Endothelial cell of umbilical vein (primary cell): ENCODE results near the gene ARID5A. TPM values are rescaled to one million over a fixed set of nuclear protein-coding genes. Genes with fewer than 3 reads are reported as not detected.

Source experiments
- BruUV-seq: library from RNA; stranded (reverse); fragments of 400-500 nt; replicated peaks from 2 replicates; lab custom pipeline; 2021; lab: Mats Ljungman, UMichigan
- CTCF ChIA-PET: fragments of 300-600, 350-600 bp; sonication (Branson Sonifier 250); formaldehyde crosslinking; loops from one replicate; lab custom pipeline; 2021; ENCODE audit warnings: antibody characterized with exemption, inconsistent platforms; lab: Charles Lee
- POLR2A ChIA-PET: fragments of 300-600, 350-600 bp; sonication (Branson Sonifier 250); formaldehyde crosslinking; loops from one replicate; lab custom pipeline; 2021; ENCODE audit warnings: antibody characterized with exemption, inconsistent platforms; lab: Charles Lee
- DNase-seq: peaks from one replicate; pipeline ENCODE4 v3.0.0-alpha.2; 2011; ENCODE audit warnings: low read depth, low spot score
- FAIRE-seq: peaks from 2 replicates; lab custom pipeline; 2011; peaks lifted over from hg19 to GRCh38; lab: Jason Lieb, UNC
- H2AFZ ChIP-seq: 2 replicates; pipeline ENCODE4 v1.6.0; 2012; ENCODE audit warnings: low read depth, low read length, control low read depth, inconsistent platforms
- H3K27ac ChIP-seq: 2 replicates; pipeline ENCODE4 v1.5.1; 2011; ENCODE audit warnings: low read depth, mild to moderate bottlenecking, control low read depth, low read length, moderate library complexity; ENCODE audit not compliant: insufficient read depth
- H3K27me3 ChIP-seq, 2 experiments: 2 replicates each; pipeline versions ENCODE4 v1.6.0 to v1.6.1; 2011; ENCODE audit warnings: low read length in 2 of 2, mixed read lengths in 1 of 2; ENCODE audit not compliant: control insufficient read depth in 2 of 2, insufficient read depth in 2 of 2
- H3K36me3 ChIP-seq, 2 experiments: 2 replicates in 1 of 2; 3 replicates in 1 of 2; pipeline ENCODE4 v1.5.1; 2011; ENCODE audit warnings: low read length in 2 of 2, mild to moderate bottlenecking in 1 of 2, moderate library complexity in 1 of 2; ENCODE audit not compliant: control insufficient read depth in 2 of 2, insufficient read depth in 2 of 2; ENCODE audit errors: extremely low read depth in 1 of 2
- H3K4me1 ChIP-seq: 3 replicates; pipeline ENCODE4 v1.5.1; 2011; ENCODE audit warnings: mild to moderate bottlenecking, low read length; ENCODE audit not compliant: control insufficient read depth, insufficient read depth; ENCODE audit errors: extremely low read depth
- H3K4me2 ChIP-seq: 2 replicates; pipeline ENCODE4 v1.6.1; 2011; ENCODE audit warnings: low read length, control low read depth, mixed read lengths; ENCODE audit not compliant: insufficient read depth
- H3K4me3 ChIP-seq, 3 experiments: fragments of 200-600 bp in 1 of 3; sonication (generic), shearing (Covaris generic) in 1 of 3; replicated peaks in 1 of 3; 2 replicates each; pipeline ENCODE4 v1.5.1; 2011 to 2016; ENCODE audit warnings: control low read depth in 3 of 3, low read length in 3 of 3, mild to moderate bottlenecking in 2 of 3, inconsistent platforms in 1 of 3, low read depth in 1 of 3, moderate library complexity in 1 of 3; ENCODE audit not compliant: insufficient read depth in 1 of 3
- H3K79me2 ChIP-seq: 2 replicates; pipeline ENCODE4 v1.6.0; 2012; ENCODE audit warnings: low read length, inconsistent platforms; ENCODE audit not compliant: control insufficient read depth, insufficient read depth
- H3K9ac ChIP-seq: replicated peaks from 2 replicates; pipeline ENCODE3; 2011; ENCODE audit warnings: low read length, control low read depth; ENCODE audit not compliant: insufficient read depth; ENCODE audit errors: extremely low read depth
- H3K9me1 ChIP-seq: replicated peaks from 3 replicates; pipeline ENCODE4 v1.6.0; 2011; ENCODE audit warnings: mild to moderate bottlenecking, low read length; ENCODE audit not compliant: control insufficient read depth, insufficient read depth; ENCODE audit errors: extremely low read depth
- H3K9me3 ChIP-seq: replicated peaks from 2 replicates; pipeline ENCODE4 v1.5.1; 2012; ENCODE audit warnings: low read length, inconsistent platforms; ENCODE audit not compliant: control insufficient read depth, insufficient read depth
- H4K20me1 ChIP-seq: replicated peaks from 2 replicates; pipeline ENCODE3; 2011; ENCODE audit warnings: mild to moderate bottlenecking, low read length; ENCODE audit not compliant: control insufficient read depth, insufficient read depth; ENCODE audit errors: extremely low read depth
- EZH2 ChIP-seq: IDR thresholded peaks from 2 replicates; pipeline ENCODE4 v1.6.1; 2012; ENCODE audit warnings: borderline replicate concordance, low read depth, mild to moderate bottlenecking, moderate library complexity, low read length, inconsistent platforms; ENCODE audit not compliant: severe bottlenecking
- FOS ChIP-seq: IDR thresholded peaks from 2 replicates; pipeline ENCODE4 v1.6.1; 2011; ENCODE audit warnings: mild to moderate bottlenecking, low read length, moderate library complexity, borderline replicate concordance; ENCODE audit not compliant: insufficient read depth
- GATA2 ChIP-seq: IDR thresholded peaks from 2 replicates; pipeline ENCODE4 v1.7.0; 2011; ENCODE audit warnings: low read depth, mild to moderate bottlenecking, moderate library complexity, mixed read lengths, low read length; ENCODE audit not compliant: insufficient read length, insufficient read depth
- JUN ChIP-seq: IDR thresholded peaks from 2 replicates; pipeline ENCODE4 v1.6.1; 2011; ENCODE audit warnings: borderline replicate concordance, low read depth; ENCODE audit not compliant: insufficient read length, insufficient read depth
- MYC ChIP-seq: IDR thresholded peaks from one replicate; pipeline ENCODE4 v1.6.1; 2011; ENCODE audit warnings: mild to moderate bottlenecking, low read depth, low read length
- POLR2A ChIP-seq: IDR thresholded peaks from 2 replicates; pipeline ENCODE4 v1.6.1; 2012; ENCODE audit warnings: low read depth, mild to moderate bottlenecking, control low read depth, low read length
- POLR2AphosphoS5 ChIP-seq: IDR thresholded peaks from 2 replicates; pipeline ENCODE4 v1.6.1; 2012; ENCODE audit warnings: low read depth, mild to moderate bottlenecking, control low read depth, low read length, moderate library complexity; ENCODE audit not compliant: insufficient read depth
- dilution Hi-C: fragments of 300-500 bp; cut with MboI; formaldehyde crosslinking; loops from one replicate; pipeline ENCODE4 v1.15.0; 2019; ENCODE audit warnings: low sequenced_read_pairs; ENCODE audit not compliant: extremely low pct_ligation_motif_present
- intact Hi-C: fragments of 100-400 bp; cut with micrococcal nuclease; formaldehyde crosslinking; loops from one replicate; pipeline ENCODE4 v1.10.0; 2022
- polyA plus RNA-seq, 4 experiments: library from polyadenylated mRNA; depleted of rRNA in 3 of 4; stranded (reverse) in 3 of 4; unstranded in 1 of 4; fragments of >200 nt; gene quantifications; 2 replicates each; pipeline versions ENCODE4 v1.2.1 to v1.2.3, GENCODE V29; 2011 to 2012; ENCODE audit warnings: missing spikeins in 1 of 4
- total RNA-seq: library from RNA; stranded (reverse); gene quantifications from 2 replicates; pipeline ENCODE4 v1.2.3, GENCODE V29; 2021
- TF ChIP-seq, protein P1 (sequence below), 2 donors: IDR thresholded peaks; 1 replicate in 1 of 2; 2 replicates in 1 of 2; pipeline ENCODE4 v1.5.1; 2011; ENCODE audit warnings: low read length in 2 of 2, mild to moderate bottlenecking in 2 of 2, moderate library complexity in 2 of 2, control low read depth in 1 of 2, inconsistent platforms in 1 of 2, low read depth in 1 of 2; ENCODE audit not compliant: insufficient read depth in 1 of 2; ENCODE audit errors: extremely low read depth in 1 of 2
- TF ChIP-seq, protein P2 (sequence below): IDR thresholded peaks from 2 replicates; pipeline ENCODE4 v1.6.1; 2011; ENCODE audit not compliant: insufficient read depth, insufficient read length

Gene ARID5A
- total and polyA plus RNA-seq, 2 donors (not counting 3 experiments of a cell fraction or from before 2014, with no cell fraction given), result 18.0 to 24.7 TPM

DNA sequence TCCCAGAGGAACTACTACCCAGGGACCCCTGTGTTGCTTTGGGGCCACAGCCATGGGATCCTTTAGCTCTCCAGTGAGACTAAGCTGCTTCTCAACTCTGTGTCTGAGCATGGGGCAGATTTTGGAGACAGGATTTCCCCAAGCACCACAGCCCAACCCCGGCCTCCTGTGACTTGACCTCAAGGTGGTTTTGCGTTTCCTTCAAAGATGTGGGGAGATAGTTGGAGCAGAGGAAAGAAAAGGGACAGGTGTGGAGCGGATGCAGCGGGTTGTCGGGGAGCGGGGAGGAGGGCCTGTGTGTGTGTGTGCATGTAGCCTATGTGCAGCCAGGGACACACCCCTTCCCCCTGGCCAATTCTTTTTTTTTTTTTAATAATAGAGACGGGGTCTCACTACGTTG lies 10.2 kb downstream of the ARID5A start:
- CTCF ChIA-PET, result interaction anchor here (11.6 kb wide), 1 partner anchor 8 kb away, joined by 130 read pairs; the partner anchor contains the start of gene ARID5A
- Histone ChIP-seq H3K4me3 (no peak overlapping the region), H3K4me2 (no peak overlapping the region), H4K20me1 (no peaks in the 10 kb centered on the region), H3K4me1 (no peaks in the 10 kb centered on the region), H3K9me3 (no peaks in the 10 kb centered on the region), H2AFZ (no peak overlapping the region), H3K36me3 (peaks cover 5 to 44% of the 10 kb centered on the region in 2 experiments), H3K9me1 (no peaks in the 10 kb centered on the region), H3K27me3 (no peaks in the 10 kb centered on the region), H3K79me2 (peaks cover 8% of the 10 kb centered on the region), H3K27ac (no peak overlapping the region), H3K9ac (no peak overlapping the region)
- DNase-seq, result no peak
- BruUV-seq, result no TSS peak
- FAIRE-seq, result no peak
- intact Hi-C loops (no loop called here), dilution Hi-C loops (no loop called here)
- POLR2A ChIA-PET, result no interaction called here
- TF ChIP-seq, protein P1, sequence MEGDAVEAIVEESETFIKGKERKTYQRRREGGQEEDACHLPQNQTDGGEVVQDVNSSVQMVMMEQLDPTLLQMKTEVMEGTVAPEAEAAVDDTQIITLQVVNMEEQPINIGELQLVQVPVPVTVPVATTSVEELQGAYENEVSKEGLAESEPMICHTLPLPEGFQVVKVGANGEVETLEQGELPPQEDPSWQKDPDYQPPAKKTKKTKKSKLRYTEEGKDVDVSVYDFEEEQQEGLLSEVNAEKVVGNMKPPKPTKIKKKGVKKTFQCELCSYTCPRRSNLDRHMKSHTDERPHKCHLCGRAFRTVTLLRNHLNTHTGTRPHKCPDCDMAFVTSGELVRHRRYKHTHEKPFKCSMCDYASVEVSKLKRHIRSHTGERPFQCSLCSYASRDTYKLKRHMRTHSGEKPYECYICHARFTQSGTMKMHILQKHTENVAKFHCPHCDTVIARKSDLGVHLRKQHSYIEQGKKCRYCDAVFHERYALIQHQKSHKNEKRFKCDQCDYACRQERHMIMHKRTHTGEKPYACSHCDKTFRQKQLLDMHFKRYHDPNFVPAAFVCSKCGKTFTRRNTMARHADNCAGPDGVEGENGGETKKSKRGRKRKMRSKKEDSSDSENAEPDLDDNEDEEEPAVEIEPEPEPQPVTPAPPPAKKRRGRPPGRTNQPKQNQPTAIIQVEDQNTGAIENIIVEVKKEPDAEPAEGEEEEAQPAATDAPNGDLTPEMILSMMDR (IDR thresholded peaks at IDR 0.05; ENCODE audit: extremely low read depth in 1 of 2, insufficient read depth in 1 of 2, low read depth in 1 of 2, low read length in 2 of 2), result no peak
- TF ChIP-seq GATA2 (no peak), MYC (no peak), JUN (no peak)

DNA sequence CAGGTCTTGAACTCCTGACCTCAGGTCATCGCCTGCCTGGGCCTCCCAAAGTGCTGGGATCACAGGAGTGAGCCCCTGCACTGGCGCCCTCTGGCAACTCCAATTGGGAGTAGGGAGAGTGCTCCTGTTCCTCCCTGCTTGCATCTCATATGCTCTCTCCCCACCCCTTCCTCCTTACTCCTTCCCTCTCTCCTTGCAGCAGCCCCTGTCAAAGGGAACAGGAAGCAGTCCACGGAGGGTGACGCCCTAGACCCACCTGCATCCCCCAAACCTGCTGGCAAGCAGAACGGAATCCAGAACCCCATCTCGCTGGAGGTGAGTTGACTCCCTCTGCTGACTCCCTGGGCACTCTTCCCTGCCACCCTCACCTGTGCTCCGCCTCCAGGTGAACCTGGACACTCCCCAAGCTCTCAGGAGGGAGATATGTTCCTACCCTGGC lies 10.7 kb downstream of the ARID5A start:
- Histone ChIP-seq H3K9me1 (no peaks in the 10 kb centered on the region), H2AFZ (no peak overlapping the region), H3K4me2 (no peak overlapping the region), H3K27me3 (no peaks in the 10 kb centered on the region), H3K4me3 (no peak overlapping the region), H3K36me3 (peaks cover 5 to 46% of the 10 kb centered on the region in 2 experiments), H3K79me2 (peaks cover 8% of the 10 kb centered on the region), H3K27ac (no peak overlapping the region), H3K9me3 (no peaks in the 10 kb centered on the region), H3K9ac (no peak overlapping the region), H4K20me1 (no peaks in the 10 kb centered on the region), H3K4me1 (no peaks in the 10 kb centered on the region)
- no TSS peak for BruUV-seq
- FAIRE-seq, result no peak
- ChIA-PET CTCF (interaction anchor here (1.3 to 11.6 kb wide), 3 partner anchors 8 to 19 kb away, joined by 5 to 130 read pairs (median 5); partner anchors contain the start of gene ARID5A), POLR2A (no interaction called here)
- TF ChIP-seq FOS (no peak), MYC (no peak), EZH2 (no peak), POLR2AphosphoS5 (no peak), JUN (no peak), POLR2A (no peak), GATA2 (no peak)
- TF ChIP-seq, protein P2, sequence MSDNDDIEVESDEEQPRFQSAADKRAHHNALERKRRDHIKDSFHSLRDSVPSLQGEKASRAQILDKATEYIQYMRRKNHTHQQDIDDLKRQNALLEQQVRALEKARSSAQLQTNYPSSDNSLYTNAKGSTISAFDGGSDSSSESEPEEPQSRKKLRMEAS, result no peak
- TF ChIP-seq, protein P1 (IDR thresholded peaks at IDR 0.05; ENCODE audit: extremely low read depth in 1 of 2, insufficient read depth in 1 of 2, low read depth in 1 of 2, low read length in 2 of 2), result no peak
- DNase-seq, result no peak
- intact Hi-C loops, result no loop called here
- dilution Hi-C loops, result no loop called here
